Measurements from ENCODE around the gene MUC4. TPM values are rescaled to one million over a fixed set of nuclear protein-coding genes. Genes with fewer than 3 reads are reported as not detected.
A peak's percentile ranks its signal among the peaks of the same experiment; 100 is the strongest.
"Not testable (repeated sequence)": the region's sequence is repeated elsewhere in the genome, so short reads cannot be mapped to it uniquely, and the experiment has no call there.

Gene MUC4
- total RNA-seq, 1 donor from 2014 or later: not detected

DNA sequence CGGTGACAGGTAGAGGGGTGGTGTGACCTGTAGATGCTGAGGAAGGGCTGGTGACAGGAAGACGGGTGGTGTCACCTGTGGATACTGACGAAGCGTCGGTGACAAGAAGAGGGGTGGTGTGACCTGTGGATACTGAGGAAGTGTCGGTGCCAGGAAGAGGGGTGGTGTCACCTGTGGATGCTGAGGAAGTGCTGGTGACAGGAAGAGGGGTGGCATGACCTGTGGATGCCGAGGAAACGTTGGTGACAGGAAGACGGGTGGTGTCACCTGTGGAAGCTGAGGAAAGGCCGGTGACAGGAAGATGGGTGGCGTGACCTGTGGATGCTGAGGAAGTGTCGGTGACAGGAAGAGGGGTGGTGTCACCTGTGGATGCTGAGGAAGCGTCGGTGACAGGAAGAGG, 27.7 kb downstream of the MUC4 start:
- DNase-seq (ENCODE audit: low read depth in 2 of 2): not testable (repeated sequence)

DNA sequence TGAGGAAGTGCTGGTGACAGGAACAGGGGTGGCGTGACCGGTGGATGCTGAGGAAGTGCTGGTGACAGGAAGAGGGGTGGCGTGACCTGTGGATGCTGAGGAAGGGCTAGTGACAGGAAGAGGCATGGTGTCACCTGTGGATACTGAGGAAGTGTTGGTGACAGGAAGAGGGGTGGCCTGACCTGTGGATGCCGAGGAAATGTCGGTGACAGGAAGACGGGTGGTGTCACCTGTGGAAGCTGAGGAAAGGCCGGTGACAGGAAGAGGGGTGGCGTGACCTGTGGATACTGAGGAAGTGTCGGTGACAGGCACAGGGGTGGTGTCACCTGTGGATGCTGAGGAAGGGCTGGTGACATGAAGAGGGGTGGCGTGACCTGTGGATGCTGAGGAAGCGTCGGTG, 30.5 kb downstream of the MUC4 start:
- DNase-seq (ENCODE audit: low read depth in 2 of 2): not testable (repeated sequence)

DNA sequence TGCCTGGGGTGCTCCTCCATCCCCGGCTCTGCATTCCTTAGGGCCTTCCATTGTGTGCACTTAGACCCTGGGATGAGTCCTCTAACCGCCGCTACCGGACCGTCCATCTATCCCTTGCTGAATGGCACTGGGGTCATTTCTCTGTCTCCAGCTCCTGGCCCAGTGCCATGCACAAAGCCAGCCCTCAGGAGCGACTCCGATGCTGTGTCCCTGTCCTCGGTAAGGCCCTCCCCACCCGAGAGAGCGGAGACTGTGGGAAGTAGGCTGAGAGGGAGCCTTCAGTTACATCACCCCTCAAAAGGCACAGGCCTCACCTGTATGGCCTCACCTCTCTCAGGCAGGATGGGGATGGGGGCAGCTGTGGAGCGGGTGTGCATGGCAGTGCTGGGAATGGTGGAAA, 33.8 kb downstream of the MUC4 start:
- no peak for DNase-seq (ENCODE audit: low read depth in 2 of 2)

DNA sequence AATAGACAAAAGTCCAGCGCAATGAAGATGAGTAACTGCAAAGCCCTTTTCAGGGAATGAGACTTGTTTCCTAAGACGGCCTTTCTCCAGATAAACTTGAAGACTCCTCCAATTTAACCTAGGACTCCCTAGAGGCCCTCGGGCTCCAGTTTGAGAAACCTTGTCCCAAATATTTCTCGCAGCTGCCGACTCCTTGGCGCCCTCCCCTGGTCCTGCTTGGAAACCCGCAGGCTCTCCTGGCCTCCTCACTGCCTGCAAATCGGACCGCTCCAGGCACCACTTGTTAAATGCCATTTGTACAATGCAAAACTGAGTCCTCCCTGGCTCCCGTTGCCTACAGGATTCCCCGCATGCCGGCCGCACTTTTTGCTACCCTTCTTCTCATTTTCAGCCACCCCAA, 36.8 kb downstream of the MUC4 start:
- peak; percentile 55 to 69 for DNase-seq (ENCODE audit: low read depth in 2 of 2)

DNA sequence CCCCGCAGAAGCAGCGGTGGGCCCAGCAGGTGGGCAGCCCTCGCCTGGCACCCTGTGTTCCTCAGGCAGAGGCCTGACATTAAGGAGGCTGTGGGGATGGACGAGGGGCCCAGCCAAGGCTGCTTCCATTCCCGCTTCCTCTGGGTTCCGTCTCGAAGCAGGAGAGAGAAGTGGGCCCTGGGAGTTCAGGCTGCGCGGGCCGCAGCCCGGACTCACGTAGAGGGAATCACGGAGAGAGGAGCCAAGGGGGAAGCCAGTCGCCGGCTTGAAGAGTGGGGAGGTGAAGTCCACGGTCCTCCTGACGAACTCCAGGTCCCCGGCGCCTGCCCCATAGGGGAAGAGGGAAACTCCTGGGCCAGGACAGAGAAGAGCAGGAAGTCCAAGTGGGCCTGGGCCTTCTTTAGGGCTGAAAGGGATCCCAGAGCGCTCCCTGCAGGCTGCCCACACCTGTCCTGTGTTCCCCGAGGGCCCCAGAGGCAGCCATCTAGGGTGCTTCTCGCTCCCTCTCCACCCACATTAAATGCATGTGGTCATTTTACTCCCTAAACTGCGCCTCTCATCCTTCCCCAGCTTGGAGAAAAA, 37.7 kb downstream of the MUC4 start:
- no peak for DNase-seq (ENCODE audit: low read depth in 2 of 2)

DNA sequence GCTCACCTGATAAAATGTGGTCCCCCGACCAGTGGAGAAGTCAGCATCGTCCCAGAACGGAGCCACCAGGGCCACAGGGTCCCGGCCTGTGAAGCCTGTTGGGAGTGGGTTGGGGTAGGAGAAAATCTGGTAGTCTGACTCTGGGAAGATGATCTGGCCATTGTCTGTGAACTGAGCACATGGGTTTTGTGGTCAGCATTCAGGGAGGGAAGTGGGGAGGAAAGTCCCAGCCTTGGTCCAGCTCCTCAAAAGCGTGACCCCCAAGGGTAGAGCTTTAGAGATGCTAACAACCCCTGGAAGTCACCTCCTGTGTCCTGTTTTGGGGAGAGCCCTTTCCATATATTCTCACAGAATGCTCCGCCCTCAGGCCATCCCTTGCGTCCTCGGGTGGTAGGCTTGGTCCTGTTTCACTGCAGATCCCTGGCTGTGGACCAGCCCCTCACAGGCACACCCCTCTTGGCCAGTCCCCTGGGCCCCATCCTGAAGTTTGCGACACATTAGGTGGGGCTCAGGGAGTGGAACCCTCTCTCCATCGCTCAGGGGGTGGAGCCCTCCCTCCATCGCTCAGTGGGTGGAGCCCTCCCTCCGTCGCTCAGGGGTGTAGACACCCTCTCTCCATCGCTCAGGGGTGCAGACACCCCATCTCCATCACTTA, 40.0 kb downstream of the MUC4 start:
- DNase-seq (ENCODE audit: low read depth in 2 of 2): no peak

DNA sequence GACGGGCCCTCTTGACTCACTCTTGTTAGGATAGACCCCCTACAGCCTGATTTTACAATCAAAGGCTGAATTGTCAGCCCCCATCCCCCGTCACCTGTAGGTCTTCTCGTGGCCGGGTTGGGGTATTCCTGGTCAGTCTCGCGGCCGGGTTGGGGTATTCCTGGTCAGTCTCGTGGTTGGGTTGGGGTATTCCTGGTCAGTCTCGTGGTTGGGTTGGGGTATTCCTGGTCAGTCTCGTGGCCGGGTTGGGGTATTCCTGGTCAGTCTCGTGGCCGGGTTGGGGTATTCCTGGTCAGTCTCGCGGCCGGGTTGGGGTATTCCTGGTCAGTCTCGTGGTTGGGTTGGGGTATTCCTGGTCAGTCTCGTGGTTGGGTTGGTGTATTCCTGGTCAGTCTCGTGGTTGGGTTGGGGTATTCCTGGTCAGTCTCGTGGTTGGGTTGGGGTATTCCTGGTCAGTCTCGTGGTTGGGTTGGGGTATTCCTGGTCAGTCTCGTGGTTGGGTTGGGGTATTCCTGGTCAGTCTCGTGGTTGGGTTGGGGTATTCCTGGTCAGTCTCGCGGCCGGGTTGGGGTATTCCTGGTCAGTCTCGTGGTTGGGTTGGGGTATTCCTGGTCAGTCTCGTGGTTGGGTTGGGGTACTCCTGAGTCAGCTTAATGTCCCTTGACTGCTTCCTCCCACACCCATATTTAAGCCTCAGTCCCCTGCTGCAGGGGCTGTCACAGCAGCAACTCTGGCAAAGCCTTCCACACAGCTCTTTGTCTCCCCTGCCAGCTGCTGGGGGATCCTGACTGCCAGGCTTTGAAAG, 40.7 kb downstream of the MUC4 start:
- not testable (repeated sequence) for DNase-seq (ENCODE audit: low read depth in 2 of 2)

DNA sequence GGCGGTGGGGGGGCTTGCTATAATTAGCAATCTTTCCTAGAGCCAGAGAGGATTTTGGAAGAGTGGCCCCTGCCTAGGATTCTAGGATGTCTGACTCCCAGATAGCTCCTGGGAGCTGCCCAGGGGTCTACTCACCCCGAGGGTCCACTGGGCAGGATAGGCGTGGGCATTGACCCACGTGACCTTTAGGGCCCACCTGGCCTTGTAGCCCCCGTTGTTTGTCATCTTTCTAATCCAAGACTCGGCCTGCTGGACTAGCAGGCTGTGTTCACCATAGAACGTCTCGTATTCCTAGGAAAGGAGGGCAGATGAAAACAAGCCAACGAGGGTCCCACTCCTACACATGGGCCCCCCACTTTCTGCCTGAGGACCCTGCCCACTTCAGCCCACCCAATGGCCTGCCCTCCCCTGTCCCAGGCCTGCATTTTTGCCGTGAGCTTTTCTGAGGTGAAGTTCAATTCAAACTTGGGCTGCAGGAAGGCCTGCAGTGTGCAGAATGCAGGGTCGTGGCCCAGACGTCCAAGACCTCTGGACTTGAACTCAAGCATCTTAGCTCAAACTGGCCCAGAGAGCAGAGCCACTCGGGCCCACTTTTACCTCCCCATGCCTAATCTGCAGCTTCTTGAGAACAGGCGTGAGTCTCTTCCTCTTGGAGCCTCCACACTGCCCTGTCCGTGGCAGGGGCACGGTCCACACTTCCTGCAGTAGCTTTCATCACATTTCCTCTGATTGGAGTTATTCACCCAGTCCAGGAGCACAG, 41.5 kb downstream of the MUC4 start:
- DNase-seq (ENCODE audit: low read depth in 2 of 2): peak; percentile 75 to 84

DNA sequence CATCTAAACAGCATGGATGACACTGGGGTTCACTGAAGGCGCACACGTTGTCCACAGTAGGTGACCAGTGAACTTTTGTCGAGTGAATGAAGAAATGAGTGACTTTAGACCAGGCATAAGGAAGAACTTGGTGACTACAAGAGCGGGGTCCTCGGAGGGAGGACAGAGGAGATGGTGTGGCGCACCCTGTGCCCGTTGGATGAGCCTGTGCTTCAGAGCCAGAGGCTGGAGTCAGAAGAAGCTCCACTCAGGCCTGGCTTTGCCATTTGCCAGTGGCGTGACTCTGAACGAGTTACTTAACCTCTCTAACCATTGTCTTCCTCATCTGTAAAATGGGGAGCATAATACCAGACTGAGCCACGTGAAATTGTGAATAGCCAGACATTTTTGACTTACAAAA, 42.2 kb downstream of the MUC4 start:
- DNase-seq (ENCODE audit: low read depth in 2 of 2): no peak

DNA sequence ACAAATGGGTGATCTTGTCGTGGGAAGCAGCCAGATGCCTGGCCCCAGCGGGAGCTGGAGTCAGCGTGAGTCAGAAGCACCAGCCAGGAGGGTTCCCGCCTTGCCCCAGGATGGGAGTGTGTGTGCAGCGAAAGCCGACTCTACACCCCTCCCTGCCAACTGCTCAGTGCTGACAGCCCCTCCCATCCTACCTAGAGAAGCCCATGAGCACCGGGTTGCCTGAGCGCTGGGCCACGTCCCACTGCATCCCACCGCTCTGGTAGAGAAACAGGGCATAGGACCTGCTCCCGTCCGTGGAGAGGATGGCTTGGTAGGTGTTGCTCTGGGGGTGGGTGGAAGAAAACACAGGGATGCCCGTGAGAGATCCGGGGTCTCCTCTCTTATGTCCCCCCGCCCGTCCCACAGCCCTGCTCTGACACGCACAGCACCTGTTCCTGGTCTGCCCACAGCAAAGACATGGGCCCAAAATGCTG, 42.9 kb downstream of the MUC4 start:
- DNase-seq (ENCODE audit: low read depth in 2 of 2): no peak

DNA sequence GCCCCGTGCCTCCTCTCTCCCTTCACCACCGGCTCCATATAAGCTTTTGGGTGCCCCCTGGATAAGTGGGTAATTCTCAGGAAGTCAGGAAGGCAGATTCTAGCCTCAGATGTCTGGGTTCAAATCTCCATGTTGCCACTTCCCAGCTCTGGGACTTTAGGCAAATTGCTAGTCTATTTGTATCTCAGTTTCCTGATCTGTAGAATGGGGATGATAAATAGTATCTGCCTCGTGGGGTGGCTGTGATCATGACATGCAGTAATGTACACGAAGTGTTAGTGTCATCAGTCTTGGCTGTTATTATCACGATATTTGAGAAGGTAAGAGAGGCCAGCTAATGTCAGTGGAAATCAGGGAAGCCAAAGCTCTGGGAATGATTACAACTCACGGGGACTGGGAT, 43.3 kb downstream of the MUC4 start:
- no peak for DNase-seq (ENCODE audit: low read depth in 2 of 2)

DNA sequence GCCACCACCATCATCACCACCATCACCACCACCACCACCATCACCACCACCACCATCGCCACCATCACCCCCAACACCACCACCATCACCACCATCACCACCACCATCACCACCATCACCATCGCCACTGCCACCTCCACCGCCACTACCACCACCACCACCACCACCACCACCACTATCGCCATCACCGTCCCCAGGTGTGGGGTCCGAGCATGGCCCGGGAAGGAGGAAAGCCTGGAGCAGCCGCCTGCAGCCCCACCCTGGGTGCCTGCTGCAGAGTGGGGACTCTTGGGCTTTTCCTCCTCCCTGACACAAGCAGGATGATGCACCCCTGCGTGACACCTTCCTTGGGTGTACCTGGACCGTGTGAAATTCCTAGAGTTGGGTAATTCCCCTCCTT, 43.9 kb downstream of the MUC4 start:
- no peak for DNase-seq (ENCODE audit: low read depth in 2 of 2)

DNA sequence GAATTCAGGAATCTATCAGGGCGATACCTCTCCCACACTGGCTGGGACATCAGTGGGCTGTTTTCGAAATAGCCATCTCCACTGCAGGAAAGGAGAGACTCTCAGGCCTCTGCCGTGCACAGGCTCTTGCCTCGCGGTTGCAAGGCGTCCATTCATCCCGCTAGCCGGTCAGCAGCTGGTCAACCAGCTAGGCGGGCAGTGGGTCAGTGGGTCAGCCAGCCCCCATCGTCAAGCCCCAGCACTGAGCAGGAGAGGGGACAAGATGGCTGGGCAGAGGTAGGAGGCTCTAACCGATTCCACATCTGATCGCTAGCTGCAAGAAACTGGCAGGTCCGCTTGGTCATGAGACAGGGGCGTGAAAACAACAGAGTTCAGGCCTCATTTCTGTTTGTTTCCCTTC, 45.1 kb downstream of the MUC4 start:
- DNase-seq (ENCODE audit: low read depth in 2 of 2): no peak

DNA sequence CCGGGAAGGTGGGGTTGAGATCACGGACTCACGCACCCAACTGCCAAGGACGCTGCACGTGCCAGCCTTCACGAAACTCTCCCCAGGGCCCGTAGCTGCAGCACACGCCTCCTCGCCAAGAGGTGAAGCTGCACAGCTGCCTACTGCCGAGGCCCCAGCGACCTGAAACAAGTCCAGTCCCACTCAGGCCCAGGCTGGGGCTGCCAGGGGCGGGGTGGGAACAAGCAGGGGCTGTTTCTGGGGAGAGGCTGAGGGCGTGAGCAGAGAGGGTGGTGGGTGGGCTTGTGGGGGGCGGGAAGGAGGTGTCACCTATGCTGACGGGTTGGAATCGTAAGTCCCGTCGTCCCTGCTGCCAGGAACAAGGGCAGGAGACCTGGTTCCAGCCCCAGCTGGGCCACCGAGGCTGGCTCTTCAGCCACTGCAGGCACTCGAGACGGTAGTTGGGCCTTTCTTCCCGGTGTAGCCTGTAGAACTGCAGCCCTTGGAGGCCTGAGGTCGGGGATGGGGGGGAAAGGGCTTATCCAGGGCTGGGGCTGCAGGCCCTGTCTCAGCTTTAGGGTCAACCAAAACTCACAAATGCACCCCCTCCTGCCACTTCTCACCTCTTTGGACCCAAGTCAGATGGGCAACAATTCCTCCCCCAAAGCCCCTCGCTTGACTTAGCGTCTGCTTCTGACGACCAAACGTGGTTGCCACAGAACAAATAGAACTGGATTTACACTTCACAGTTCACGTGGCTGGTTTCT, 46.6 kb downstream of the MUC4 start:
- no peak for DNase-seq (ENCODE audit: low read depth in 2 of 2)

DNA sequence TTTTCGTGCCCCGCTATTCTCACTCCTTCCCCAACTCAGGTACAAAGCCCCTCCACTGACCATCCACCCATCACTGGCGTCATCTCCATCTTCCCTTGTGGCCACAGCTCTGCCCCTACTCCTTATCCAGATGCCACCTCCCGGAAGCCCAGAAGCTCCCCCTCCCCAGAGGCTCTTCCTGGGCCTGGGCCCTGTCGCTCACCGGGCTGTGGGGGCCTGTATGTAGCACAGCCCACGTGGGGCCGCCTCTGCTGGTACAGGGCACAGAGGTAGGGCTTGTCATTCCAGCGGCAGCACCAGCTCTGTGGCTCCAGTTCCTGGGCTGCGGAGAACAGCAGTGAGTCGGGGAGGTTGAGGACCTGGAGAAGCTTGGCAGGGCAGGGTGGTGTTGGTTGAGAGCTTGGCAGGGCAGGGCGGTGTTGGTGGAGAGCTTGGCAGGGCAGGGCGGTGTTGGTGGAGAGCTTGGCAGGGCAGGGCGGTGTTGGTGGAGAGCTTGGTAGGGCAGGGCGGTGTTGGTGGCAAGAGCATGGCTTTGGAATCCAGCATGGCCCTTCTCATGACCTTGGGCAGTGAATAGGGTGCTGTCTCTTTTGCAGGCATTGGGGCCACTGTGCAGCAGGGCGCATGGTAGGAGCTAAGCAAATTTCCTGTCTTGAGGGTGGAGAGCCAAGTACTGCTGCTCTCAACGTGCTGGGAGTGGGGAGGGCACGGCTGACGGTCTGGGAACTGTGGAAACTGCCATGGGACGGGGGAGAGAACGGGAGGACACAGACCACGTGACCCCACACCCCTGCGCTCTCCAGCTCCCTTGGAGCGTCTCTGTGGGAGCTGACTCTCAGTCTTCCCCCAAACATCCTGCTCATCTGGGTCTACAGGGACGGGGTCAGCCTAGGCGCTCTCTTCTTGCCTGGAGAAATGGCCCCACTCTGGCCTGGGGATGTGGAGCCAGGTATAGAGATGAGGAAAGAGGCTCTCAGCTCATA, 47.6 kb downstream of the MUC4 start:
- no peak for DNase-seq (ENCODE audit: low read depth in 2 of 2)

DNA sequence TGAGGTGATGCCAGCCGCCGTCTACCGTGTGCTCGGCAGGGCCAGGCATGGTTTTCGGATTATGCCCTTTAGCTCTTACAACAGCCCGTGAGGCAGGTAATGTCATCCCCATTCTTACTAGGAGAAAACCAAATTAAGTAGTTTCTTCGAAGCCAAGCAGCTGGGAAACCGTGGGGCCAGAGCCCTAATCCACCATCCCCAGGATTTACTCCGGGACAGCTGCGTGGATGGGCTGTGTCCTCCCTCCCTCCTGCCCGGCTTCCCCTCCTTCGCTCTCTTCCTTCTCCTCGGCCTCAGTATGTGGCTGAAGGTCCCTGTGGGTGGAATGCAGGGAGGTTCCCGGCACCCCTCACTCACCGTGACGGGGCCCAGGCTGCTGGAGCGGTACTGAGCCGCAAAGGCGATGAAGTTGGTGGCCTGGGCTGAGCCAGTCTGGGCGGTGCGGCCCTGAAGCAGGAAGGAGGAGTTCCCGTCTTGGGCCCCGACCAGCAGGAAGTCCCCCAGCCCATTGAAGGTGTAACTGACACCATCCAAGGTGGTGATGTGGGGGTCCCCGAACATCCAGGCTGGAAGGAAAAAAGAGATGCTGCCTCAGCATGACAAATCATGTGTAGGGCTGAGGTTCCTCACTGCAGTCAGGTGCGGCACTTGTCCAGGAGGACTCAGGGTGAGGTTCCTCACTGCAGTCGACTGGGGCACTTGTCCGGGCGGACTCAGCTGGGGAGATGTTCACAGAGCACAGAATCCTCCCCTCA, 48.5 kb downstream of the MUC4 start:
- no peak for DNase-seq (ENCODE audit: low read depth in 2 of 2)

DNA sequence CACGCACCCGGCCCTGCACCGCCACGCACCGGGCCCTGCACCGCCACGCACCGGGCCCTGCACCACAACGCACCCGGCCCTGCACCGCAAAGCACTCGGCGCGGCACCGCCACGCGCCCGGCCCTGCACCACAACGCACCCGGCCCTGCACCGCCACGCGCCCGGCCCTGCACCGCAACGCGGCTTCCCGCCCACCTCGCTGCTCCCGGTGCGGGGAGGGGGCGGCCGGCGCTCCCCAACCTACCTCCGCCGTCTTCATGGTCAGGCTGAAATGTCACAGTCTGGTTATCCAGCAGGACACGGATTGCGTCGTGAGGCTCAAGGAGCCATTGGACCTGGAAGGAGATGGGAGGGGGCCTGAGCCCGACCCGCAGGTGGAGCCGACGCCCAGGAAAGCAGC, 49.1 kb downstream of the MUC4 start:
- DNase-seq (ENCODE audit: low read depth in 2 of 2): no peak

DNA sequence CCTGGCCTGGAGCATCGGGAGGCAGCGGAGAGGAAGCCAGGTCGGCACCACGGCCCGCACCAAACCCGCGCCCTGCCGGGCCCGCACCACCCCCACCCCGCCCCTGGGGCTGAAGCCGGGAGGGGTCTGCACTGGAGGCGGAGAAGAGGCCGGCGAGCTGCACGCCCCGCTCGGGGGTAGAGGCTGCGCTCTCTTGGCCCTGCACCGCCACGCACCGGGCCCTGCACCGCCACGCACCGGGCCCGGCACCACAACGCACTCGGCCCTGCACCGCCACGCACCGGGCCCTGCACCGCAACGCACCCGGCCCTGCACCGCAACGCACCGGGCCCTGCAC, 49.5 kb downstream of the MUC4 start:
- no peak for DNase-seq (ENCODE audit: low read depth in 2 of 2)

DNA sequence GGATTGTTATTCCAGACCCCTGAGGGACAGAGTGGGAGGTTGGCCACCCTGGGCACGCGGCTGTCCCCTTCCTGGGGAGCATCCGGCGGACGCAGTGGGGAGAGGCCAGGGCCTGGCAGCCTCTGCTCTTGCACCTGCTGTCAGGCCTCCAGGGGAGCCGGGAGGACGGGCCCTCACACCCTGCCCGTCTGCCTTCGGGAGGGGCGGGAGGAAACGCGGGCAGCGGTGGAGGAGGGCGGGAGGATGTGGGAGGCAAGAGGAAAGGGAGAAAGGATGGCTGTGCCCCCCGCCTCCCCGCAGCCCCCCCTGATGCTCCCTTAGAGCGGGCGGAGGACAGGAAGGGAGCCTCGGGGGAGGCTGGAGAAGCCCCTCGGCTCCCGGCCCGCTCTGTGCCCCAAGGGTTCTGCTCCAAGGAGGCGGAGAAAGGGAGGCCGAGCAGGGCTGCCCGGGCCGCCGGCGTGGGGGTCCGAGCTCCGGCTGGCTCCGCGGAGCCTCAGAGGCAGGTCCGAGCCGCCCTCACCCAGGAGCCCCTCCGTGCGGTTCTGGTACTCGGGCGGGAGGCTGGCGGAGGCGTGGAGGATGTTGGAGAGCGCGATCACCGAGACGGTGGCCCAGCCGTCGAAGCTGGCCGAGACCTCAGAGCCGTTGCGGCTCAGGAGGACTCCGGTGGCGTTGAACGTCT, 50.0 kb downstream of the MUC4 start:
- no peak for DNase-seq (ENCODE audit: low read depth in 2 of 2)
